Measurements from ENCODE around the gene MYL5. TPM values are rescaled to one million over a fixed set of nuclear protein-coding genes. Genes with fewer than 3 reads are reported as not detected.

The MYL5 gene
- total and polyA plus RNA-seq, 2 experiments from 2014 or later: 21.9 to 24.5 TPM

- DNase-seq: no peak
- no peak overlapping the region for H3K4me3 ChIP-seq
- H3K79me2 ChIP-seq (ENCODE audit: insufficient read depth): no peaks in the 10 kb centered on the region
- TF ChIP-seq EZH2 (IDR thresholded peaks at IDR 0.05; ENCODE audit: insufficient read depth, poor library complexity, severe bottlenecking) (no peak), EZH2phosphoT487 (IDR thresholded peaks at IDR 0.05; ENCODE audit: insufficient read depth, low read depth) (no peak)
- H3K27ac ChIP-seq: no peak overlapping the region
- 63 to 67% methylated on average over 32 of the region's 32 CpGs for WGBS, 2 experiments (ENCODE audit: low coverage in 1 of 2, low lambda C conversion rate in 2 of 2, missing lambda C conversion rate in 2 of 2)
- no peaks in the 10 kb centered on the region for H3K27me3 ChIP-seq (replicated peaks; ENCODE audit: insufficient read depth)
- in situ Hi-C loops (cut with MboI): no loop called here
- no peaks in the 10 kb centered on the region for H3K36me3 ChIP-seq (ENCODE audit: low read depth)
- no peak overlapping the region for H2AFZ ChIP-seq
- no peaks in the 10 kb centered on the region for H3F3A ChIP-seq (ENCODE audit: insufficient read depth)
- no peaks in the 10 kb centered on the region for H4K20me1 ChIP-seq (ENCODE audit: insufficient read depth)
- no peak overlapping the region for H3K4me2 ChIP-seq (ENCODE audit: unreplicated experiment)
- H3K9ac ChIP-seq: no peak overlapping the region
- H3K9me3 ChIP-seq (ENCODE audit: low read depth): no peaks in the 10 kb centered on the region
- H3K4me1 ChIP-seq (ENCODE audit: insufficient read depth): no peaks in the 10 kb centered on the region
- H3K9me2 ChIP-seq (ENCODE audit: insufficient read depth): no peaks in the 10 kb centered on the region
Observed at GRCh38 chr4:658681-659667, 15.4 kb upstream of the MYL5 start.

- Histone ChIP-seq H3K9me2 (ENCODE audit: insufficient read depth) (no peaks in the 10 kb centered on the region), H3K79me2 (ENCODE audit: insufficient read depth) (no peaks in the 10 kb centered on the region), H3K4me1 (ENCODE audit: insufficient read depth) (no peaks in the 10 kb centered on the region), H4K20me1 (ENCODE audit: insufficient read depth) (no peaks in the 10 kb centered on the region), H3K9me3 (ENCODE audit: low read depth) (no peaks in the 10 kb centered on the region), H3K27ac (no peak overlapping the region), H3K36me3 (ENCODE audit: low read depth) (no peaks in the 10 kb centered on the region), H3F3A (ENCODE audit: insufficient read depth) (no peaks in the 10 kb centered on the region), H3K9ac (no peak overlapping the region), H3K27me3 (replicated peaks; ENCODE audit: insufficient read depth) (no peaks in the 10 kb centered on the region), H2AFZ (no peak overlapping the region), H3K4me3 (no peak overlapping the region), H3K4me2 (ENCODE audit: unreplicated experiment) (no peak overlapping the region)
- WGBS, 2 experiments (ENCODE audit: low coverage in 1 of 2, low lambda C conversion rate in 2 of 2, missing lambda C conversion rate in 2 of 2): 51 to 55% methylated on average over 8 of the region's 8 CpGs
- no peak for TF ChIP-seq EZH2 (IDR thresholded peaks at IDR 0.05; ENCODE audit: insufficient read depth, poor library complexity, severe bottlenecking)
- no peak for TF ChIP-seq EZH2phosphoT487 (IDR thresholded peaks at IDR 0.05; ENCODE audit: insufficient read depth, low read depth)
- in situ Hi-C loops (cut with MboI): no loop called here
- DNase-seq: no peak
Observed at GRCh38 chr4:659851-660250, 14.5 kb upstream of the MYL5 start.

DNA sequence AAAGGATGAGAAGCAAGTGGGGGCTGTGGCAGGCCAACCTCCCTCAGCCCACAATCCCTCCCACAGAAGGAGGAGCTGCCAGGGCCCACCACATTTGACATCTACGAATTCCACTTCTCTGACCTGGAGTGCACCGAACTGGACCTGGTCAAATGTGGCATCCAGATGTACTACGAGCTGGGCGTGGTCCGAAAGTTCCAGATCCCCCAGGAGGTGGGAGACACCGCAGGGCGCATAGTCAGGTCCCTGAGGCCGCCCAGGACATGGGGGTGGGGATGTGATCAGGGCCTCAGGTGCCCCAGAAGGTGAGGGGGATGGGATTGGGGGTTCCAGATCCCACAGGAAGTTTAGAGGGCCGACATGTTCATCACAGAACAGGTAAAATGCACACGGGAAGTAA, 13.9 kb upstream of the MYL5 start:
- TF ChIP-seq EZH2phosphoT487 (IDR thresholded peaks at IDR 0.05; ENCODE audit: insufficient read depth, low read depth): no peak
- TF ChIP-seq EZH2 (IDR thresholded peaks at IDR 0.05; ENCODE audit: insufficient read depth, poor library complexity, severe bottlenecking): no peak
- no peak overlapping the region for H3K4me3 ChIP-seq
- H3K9me3 ChIP-seq (ENCODE audit: low read depth): no peaks in the 10 kb centered on the region
- H3F3A ChIP-seq (ENCODE audit: insufficient read depth): no peaks in the 10 kb centered on the region
- H3K4me2 ChIP-seq (ENCODE audit: unreplicated experiment): no peak overlapping the region
- 47 to 49% methylated on average over 10 of the region's 10 CpGs for WGBS, 2 experiments (ENCODE audit: low coverage in 1 of 2, low lambda C conversion rate in 2 of 2, missing lambda C conversion rate in 2 of 2)
- H3K9me2 ChIP-seq (ENCODE audit: insufficient read depth): no peaks in the 10 kb centered on the region
- H3K27me3 ChIP-seq (replicated peaks; ENCODE audit: insufficient read depth): no peaks in the 10 kb centered on the region
- no peaks in the 10 kb centered on the region for H4K20me1 ChIP-seq (ENCODE audit: insufficient read depth)
- H3K4me1 ChIP-seq (ENCODE audit: insufficient read depth): no peaks in the 10 kb centered on the region
- no peak for DNase-seq
- no peak overlapping the region for H3K9ac ChIP-seq
- no peaks in the 10 kb centered on the region for H3K79me2 ChIP-seq (ENCODE audit: insufficient read depth)
- no peak overlapping the region for H3K27ac ChIP-seq
- H3K36me3 ChIP-seq (ENCODE audit: low read depth): no peaks in the 10 kb centered on the region
- in situ Hi-C loops (cut with MboI): no loop called here
- no peak overlapping the region for H2AFZ ChIP-seq

GRCh38 chr4:661231-661630, 13.1 kb upstream of the MYL5 start:
- Histone ChIP-seq H3K9ac (no peak overlapping the region), H3K4me1 (ENCODE audit: insufficient read depth) (no peaks in the 10 kb centered on the region), H3F3A (ENCODE audit: insufficient read depth) (no peaks in the 10 kb centered on the region), H4K20me1 (ENCODE audit: insufficient read depth) (no peaks in the 10 kb centered on the region), H3K27me3 (replicated peaks; ENCODE audit: insufficient read depth) (no peaks in the 10 kb centered on the region), H3K9me2 (ENCODE audit: insufficient read depth) (no peaks in the 10 kb centered on the region), H3K9me3 (ENCODE audit: low read depth) (no peaks in the 10 kb centered on the region), H2AFZ (no peak overlapping the region), H3K4me2 (ENCODE audit: unreplicated experiment) (no peak overlapping the region), H3K79me2 (ENCODE audit: insufficient read depth) (no peaks in the 10 kb centered on the region), H3K36me3 (ENCODE audit: low read depth) (no peaks in the 10 kb centered on the region), H3K27ac (no peak overlapping the region), H3K4me3 (no peak overlapping the region)
- 32 to 45% methylated on average over 3 of the region's 3 CpGs for WGBS, 2 experiments (ENCODE audit: low coverage in 1 of 2, low lambda C conversion rate in 2 of 2, missing lambda C conversion rate in 2 of 2)
- TF ChIP-seq EZH2phosphoT487 (IDR thresholded peaks at IDR 0.05; ENCODE audit: insufficient read depth, low read depth) (no peak), EZH2 (IDR thresholded peaks at IDR 0.05; ENCODE audit: insufficient read depth, poor library complexity, severe bottlenecking) (no peak)
- no peak for DNase-seq
- in situ Hi-C loops (cut with MboI): no loop called here
